A673 (cell line): Measurements from ENCODE around the gene TLE6.

Source experiments
- EZH2 ChIP-seq: fragments of 200-600 bp; sonication (generic); IDR thresholded peaks from 2 replicates; pipeline ENCODE4 v1.6.1; 2017; ENCODE audit warnings: borderline replicate concordance, low read depth, mild to moderate bottlenecking, mixed read lengths, antibody characterized with exemption, low read length; ENCODE audit not compliant: poor library complexity, severe bottlenecking
- TF ChIP-seq, protein P1 (sequence below): fragments of 300-800, 200-600 bp; sonication (generic); conservative IDR thresholded peaks from 2 replicates; pipeline ENCODE4 v1.5.1; 2017; ENCODE audit warnings: low read depth, mild to moderate bottlenecking, antibody characterized with exemption, low read length, moderate library complexity, mixed read lengths

DNA sequence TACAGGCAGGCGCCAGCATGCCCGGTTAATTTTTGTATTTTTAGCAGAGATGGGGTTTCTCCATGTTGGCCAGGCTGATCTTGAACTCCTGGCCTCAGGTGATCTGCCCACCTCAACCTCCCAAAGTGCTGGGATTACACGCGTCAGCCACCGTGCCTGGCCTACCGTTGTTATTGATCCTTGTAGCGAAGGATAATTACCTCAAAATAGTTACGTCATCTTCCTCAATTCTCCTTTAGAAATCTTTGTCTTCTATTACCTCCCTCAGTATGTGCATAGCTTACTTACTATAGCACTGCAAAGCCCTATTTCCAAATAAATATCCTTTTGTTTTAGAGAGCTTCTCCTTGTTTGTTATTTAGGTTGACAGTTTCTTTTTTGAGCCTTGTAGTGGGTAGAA, 9.4 kb upstream of the TLE6 start:
- TF ChIP-seq, protein P1, sequence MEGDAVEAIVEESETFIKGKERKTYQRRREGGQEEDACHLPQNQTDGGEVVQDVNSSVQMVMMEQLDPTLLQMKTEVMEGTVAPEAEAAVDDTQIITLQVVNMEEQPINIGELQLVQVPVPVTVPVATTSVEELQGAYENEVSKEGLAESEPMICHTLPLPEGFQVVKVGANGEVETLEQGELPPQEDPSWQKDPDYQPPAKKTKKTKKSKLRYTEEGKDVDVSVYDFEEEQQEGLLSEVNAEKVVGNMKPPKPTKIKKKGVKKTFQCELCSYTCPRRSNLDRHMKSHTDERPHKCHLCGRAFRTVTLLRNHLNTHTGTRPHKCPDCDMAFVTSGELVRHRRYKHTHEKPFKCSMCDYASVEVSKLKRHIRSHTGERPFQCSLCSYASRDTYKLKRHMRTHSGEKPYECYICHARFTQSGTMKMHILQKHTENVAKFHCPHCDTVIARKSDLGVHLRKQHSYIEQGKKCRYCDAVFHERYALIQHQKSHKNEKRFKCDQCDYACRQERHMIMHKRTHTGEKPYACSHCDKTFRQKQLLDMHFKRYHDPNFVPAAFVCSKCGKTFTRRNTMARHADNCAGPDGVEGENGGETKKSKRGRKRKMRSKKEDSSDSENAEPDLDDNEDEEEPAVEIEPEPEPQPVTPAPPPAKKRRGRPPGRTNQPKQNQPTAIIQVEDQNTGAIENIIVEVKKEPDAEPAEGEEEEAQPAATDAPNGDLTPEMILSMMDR, result no peak
- TF ChIP-seq EZH2, result no peak
